ENCODE measurements around the gene TRERF1.

TRERF1 gene

GRCh38 chr6:42363926-42364849 is 87.5 kb downstream of the TRERF1 start:
- no peak for DNase-seq

- no peak for DNase-seq
Measured at GRCh38 chr6:42361036-42361435, 90.7 kb downstream of the TRERF1 start.

- DNase-seq = no peak
Measured at GRCh38 chr6:42359021-42359420, 92.7 kb downstream of the TRERF1 start.

GRCh38 chr6:42355416-42355815 is 96.3 kb downstream of the TRERF1 start:
- DNase-seq = no peak

- DNase-seq = no peak
Measured at GRCh38 chr6:42354702-42355101, 97.0 kb downstream of the TRERF1 start.

GRCh38 chr6:42352856-42353564 is 98.7 kb downstream of the TRERF1 start:
- no peak for DNase-seq

GRCh38 chr6:42350911-42351310 is 100.8 kb downstream of the TRERF1 start:
- DNase-seq = no peak

GRCh38 chr6:42349753-42350511 is 101.8 kb downstream of the TRERF1 start:
- no peak for DNase-seq

GRCh38 chr6:42347456-42347855 is 104.3 kb downstream of the TRERF1 start:
- no peak for DNase-seq

GRCh38 chr6:42345696-42346416 is 105.9 kb downstream of the TRERF1 start:
- DNase-seq = no peak

- DNase-seq = no peak
Measured at GRCh38 chr6:42344756-42345155, 107.0 kb downstream of the TRERF1 start.

GRCh38 chr6:42341771-42342553 is 109.8 kb downstream of the TRERF1 start:
- DNase-seq = no peak

GRCh38 chr6:42341221-42341620 is 110.5 kb downstream of the TRERF1 start:
- no peak for DNase-seq

GRCh38 chr6:42340511-42340910 is 111.2 kb downstream of the TRERF1 start:
- no peak for DNase-seq

GRCh38 chr6:42339991-42340401 is 111.7 kb downstream of the TRERF1 start:
- no peak for DNase-seq

GRCh38 chr6:42338744-42339222 is 112.9 kb downstream of the TRERF1 start:
- DNase-seq = no peak

GRCh38 chr6:42337985-42338743 is 113.6 kb downstream of the TRERF1 start:
- DNase-seq = no peak

GRCh38 chr6:42336431-42336830 is 115.3 kb downstream of the TRERF1 start:
- no peak for DNase-seq

GRCh38 chr6:42335896-42336295 is 115.8 kb downstream of the TRERF1 start:
- DNase-seq = no peak

- DNase-seq = no peak
Measured at GRCh38 chr6:42334870-42335269, 116.9 kb downstream of the TRERF1 start.

GRCh38 chr6:42333612-42334011 is 118.1 kb downstream of the TRERF1 start:
- DNase-seq = no peak

Data from midbrain (tissue), 1 donor.